GM12875 (cell line): Measurements from ENCODE around the gene CPHXL2.

Source experiments
- H3K4me3 ChIP-seq: one replicate; pipeline ENCODE4 v1.5.1; 2011; ENCODE audit warnings: low read depth, low read length, control low read depth
- CTCF ChIP-seq: IDR thresholded peaks from 2 replicates; pipeline ENCODE4 v1.5.1; 2011; ENCODE audit warnings: low read depth, mild to moderate bottlenecking, control low read depth, inconsistent platforms, low read length, moderate library complexity, borderline replicate concordance; ENCODE audit not compliant: insufficient read depth

The CPHXL2 gene

DNA sequence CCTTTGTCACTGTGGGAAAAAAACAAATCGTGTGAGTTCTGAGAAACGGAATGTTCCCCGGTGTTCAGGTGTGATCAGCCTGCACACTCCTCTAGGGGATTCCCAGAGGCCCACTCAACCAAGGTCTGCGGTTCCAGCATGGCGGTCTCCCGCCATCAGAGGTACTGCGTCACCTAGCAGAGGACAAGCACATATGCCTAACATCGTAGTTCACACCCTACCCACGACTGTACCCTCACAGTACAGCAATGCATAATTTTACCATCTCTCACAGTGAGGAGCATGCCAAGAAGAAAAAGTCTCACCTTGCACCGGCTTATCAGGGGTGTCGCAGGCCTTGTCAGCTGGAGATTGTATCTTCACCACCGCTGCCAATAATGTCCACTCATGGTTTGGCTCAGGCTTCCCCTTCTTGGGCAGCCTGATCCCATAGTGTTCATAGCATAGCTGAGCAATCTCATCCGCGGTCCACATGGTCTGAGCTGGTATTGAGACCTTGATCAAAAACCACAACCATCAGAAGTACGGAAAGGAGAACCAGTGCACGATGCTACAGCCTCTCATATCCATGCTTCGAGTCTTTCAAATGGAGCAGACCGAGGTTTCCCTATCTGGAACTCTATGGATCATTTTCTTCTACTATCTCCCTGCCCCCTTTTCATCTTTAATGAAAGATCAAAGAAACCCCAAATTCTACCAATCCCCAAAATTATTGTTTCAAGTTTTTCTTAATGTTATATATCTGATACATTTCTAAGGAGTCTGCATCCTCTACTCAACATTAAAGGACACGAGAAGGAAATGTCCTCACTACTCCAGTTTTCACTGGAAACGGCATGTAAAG lies 56.3 kb downstream of the CPHXL2 start:
- no peak for TF ChIP-seq CTCF
- H3K4me3 ChIP-seq: no peak overlapping the region

- H3K4me3 ChIP-seq: no peak overlapping the region
- no peak for TF ChIP-seq CTCF
Measured at GRCh38 chr16:75618780-75619179, 58.0 kb downstream of the CPHXL2 start.

GRCh38 chr16:75617121-75617520 lies 59.7 kb downstream of the CPHXL2 start:
- H3K4me3 ChIP-seq: no peak overlapping the region
- TF ChIP-seq CTCF: no peak

DNA sequence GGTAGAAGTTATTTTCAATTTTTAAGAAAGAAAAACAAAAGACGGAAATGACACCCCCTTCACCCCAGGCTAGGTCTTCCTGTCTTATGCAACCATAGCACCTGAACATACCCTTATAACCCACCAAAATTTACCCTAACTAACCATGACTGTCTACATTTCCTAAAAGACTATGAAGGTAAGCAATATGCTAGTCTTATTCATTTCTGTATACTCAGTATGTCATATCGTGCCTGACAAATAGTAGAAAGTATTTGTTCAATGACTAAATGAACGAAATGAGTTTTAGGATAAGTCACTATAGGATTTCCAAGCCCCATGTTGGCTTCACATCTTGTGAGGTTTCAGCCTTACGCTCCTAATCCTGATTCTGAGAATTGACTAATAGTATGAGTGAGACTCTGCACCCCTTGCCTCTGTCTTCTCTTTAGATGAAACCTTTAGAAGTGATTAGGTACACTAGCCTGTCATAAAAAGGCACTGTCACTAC lies 60.2 kb downstream of the CPHXL2 start:
- no peak overlapping the region for H3K4me3 ChIP-seq
- no peak for TF ChIP-seq CTCF

- H3K4me3 ChIP-seq: no peak overlapping the region
- TF ChIP-seq CTCF: no peak
Measured at GRCh38 chr16:75615619-75616018, 61.2 kb downstream of the CPHXL2 start.

- no peak overlapping the region for H3K4me3 ChIP-seq
Measured at GRCh38 chr16:75614066-75614897, 62.5 kb downstream of the CPHXL2 start.

More at GRCh38 chr16:75614066-75614897, 62.5 kb downstream of the CPHXL2 start:
- TF ChIP-seq CTCF: no peak
